Neural progenitor cell (in vitro differentiated cells): ENCODE results near the gene RNF126. TPM values are rescaled to one million over a fixed set of nuclear protein-coding genes. Genes with fewer than 3 reads are reported as not detected.

Experiments
- DNase-seq: peaks from one replicate; pipeline ENCODE4 v3.0.0-alpha.2; 2016; ENCODE audit warnings: low spot score
- H2AFZ ChIP-seq: fragments of 200-600 bp; sonication (generic); replicated peaks from 2 replicates; pipeline ENCODE4 v1.6.1; 2016; ENCODE audit warnings: antibody characterized with exemption
- H3F3A ChIP-seq: fragments of 200-600 bp; sonication (generic); 2 replicates; pipeline ENCODE4 v1.6.1; 2016; ENCODE audit warnings: antibody characterized with exemption, low read depth
- H3K27ac ChIP-seq: fragments of 200-600 bp; sonication (generic); 2 replicates; pipeline ENCODE4 v1.5.1; 2016; ENCODE audit warnings: mild to moderate bottlenecking
- H3K27me3 ChIP-seq: fragments of 200-600 bp; sonication (generic); 2 replicates; pipeline ENCODE4 v1.6.1; 2016; ENCODE audit warnings: mild to moderate bottlenecking, moderate library complexity
- H3K36me3 ChIP-seq: fragments of 200-600 bp; sonication (generic); 2 replicates; pipeline ENCODE4 v1.5.1; 2016
- H3K4me1 ChIP-seq: fragments of 200-600 bp; sonication (generic); 2 replicates; pipeline ENCODE4 v1.6.1; 2016; ENCODE audit warnings: mixed run types
- H3K4me2 ChIP-seq: fragments of 200-600 bp; sonication (generic); 2 replicates; pipeline ENCODE4 v1.6.1; 2016
- H3K4me3 ChIP-seq: fragments of 200-600 bp; sonication (generic); 2 replicates; pipeline ENCODE4 v1.5.1; 2016
- H3K79me2 ChIP-seq: fragments of 200-600 bp; sonication (generic); 2 replicates; pipeline ENCODE4 v1.6.1; 2016; ENCODE audit warnings: low read depth
- H3K9ac ChIP-seq: fragments of 200-600 bp; sonication (generic); 2 replicates; pipeline ENCODE4 v1.6.1; 2016
- H3K9me3 ChIP-seq: fragments of 200-600 bp; sonication (generic); 2 replicates; pipeline ENCODE4 v1.5.1; 2016; ENCODE audit warnings: low read depth
- H4K20me1 ChIP-seq: fragments of 200-600 bp; sonication (generic); 2 replicates; pipeline ENCODE4 v1.6.1; 2016; ENCODE audit warnings: low read depth
- H3K27ac Mint-ChIP-seq: 3 replicates; pipeline ENCODE4 v1.8.0; 2021; ENCODE audit warnings: mixed read lengths
- H3K27me3 Mint-ChIP-seq: 2 replicates; pipeline ENCODE4 v1.8.0; 2022; ENCODE audit warnings: low read depth, mild to moderate bottlenecking, inconsistent platforms, moderate library complexity, mixed read lengths; ENCODE audit not compliant: insufficient read depth
- H3K36me3 Mint-ChIP-seq: 3 replicates; pipeline ENCODE4 v1.8.0; 2021; ENCODE audit warnings: mixed read lengths
- H3K4me1 Mint-ChIP-seq: 3 replicates; pipeline ENCODE4 v1.8.0; 2021; ENCODE audit warnings: mixed read lengths
- H3K4me3 Mint-ChIP-seq: 3 replicates; pipeline ENCODE4 v1.8.0; 2021; ENCODE audit warnings: mild to moderate bottlenecking, moderate library complexity, mixed read lengths
- H3K9me3 Mint-ChIP-seq: 3 replicates; pipeline ENCODE4 v1.8.0; 2020; ENCODE audit warnings: mixed read lengths
- CTCF ChIP-seq: fragments of 200-600 bp; sonication (generic); IDR thresholded peaks from 2 replicates; pipeline ENCODE4 v1.5.1; 2017; ENCODE audit warnings: antibody characterized with exemption, mild to moderate bottlenecking
- EZH2 ChIP-seq: fragments of 200-600 bp; sonication (generic); IDR thresholded peaks from 2 replicates; pipeline ENCODE4 v1.6.1; 2017; ENCODE audit warnings: antibody characterized with exemption, mild to moderate bottlenecking, moderate library complexity
- EZH2phosphoT487 ChIP-seq: fragments of 200-600 bp; sonication (generic); IDR thresholded peaks from 2 replicates; pipeline ENCODE4 v1.6.1; 2017; ENCODE audit warnings: antibody characterized with exemption
- total RNA-seq: library from RNA; depleted of rRNA; stranded (reverse); fragments of >200 nt; gene quantifications from 2 replicates; pipeline ENCODE4 v1.2.3, GENCODE V29; 2015; ENCODE audit warnings: low replicate concordance

The RNF126 gene
- total RNA-seq, 1 donor from 2014 or later = 9.7 TPM

GRCh38 chr19:651114-651818 lies 11.7 kb downstream of the RNF126 start:
- no peak overlapping the region for H3K4me2 ChIP-seq
- H3K79me2 ChIP-seq = peaks cover 48% of the 10 kb centered on the region
- H3K4me1 ChIP-seq = no peaks in the 10 kb centered on the region
- H3K4me3 Mint-ChIP-seq = no peak overlapping the region
- H3K27me3 ChIP-seq = no peaks in the 10 kb centered on the region
- H3K27ac Mint-ChIP-seq = no peak overlapping the region
- H2AFZ ChIP-seq = no peak overlapping the region
- TF ChIP-seq EZH2 (no peak), EZH2phosphoT487 (no peak), CTCF (no peak)
- H3K27me3 Mint-ChIP-seq = peaks cover under 1% of the 10 kb centered on the region
- peaks cover 3% of the 10 kb centered on the region for H3K36me3 Mint-ChIP-seq
- H3K4me1 Mint-ChIP-seq = no peaks in the 10 kb centered on the region
- DNase-seq = no peak
- no peak overlapping the region for H3K27ac ChIP-seq
- no peak overlapping the region for H3K9ac ChIP-seq
- H3K4me3 ChIP-seq = no peak overlapping the region
- H3K36me3 ChIP-seq = no peaks in the 10 kb centered on the region
- H4K20me1 ChIP-seq = peaks cover 55% of the 10 kb centered on the region
- H3K9me3 ChIP-seq = no peaks in the 10 kb centered on the region
- no peaks in the 10 kb centered on the region for H3F3A ChIP-seq
- no peaks in the 10 kb centered on the region for H3K9me3 Mint-ChIP-seq

GRCh38 chr19:650121-650520 lies 12.9 kb downstream of the RNF126 start:
- no peak for DNase-seq
- peaks cover 36% of the 10 kb centered on the region for H3K79me2 ChIP-seq
- no peak overlapping the region for H3K4me2 ChIP-seq
- Mint-ChIP-seq H3K27ac (no peak overlapping the region), H3K9me3 (no peaks in the 10 kb centered on the region), H3K4me1 (no peaks in the 10 kb centered on the region), H3K36me3 (peaks cover 5% of the 10 kb centered on the region), H3K27me3 (peaks cover 2% of the 10 kb centered on the region), H3K4me3 (no peak overlapping the region)
- no peaks in the 10 kb centered on the region for H3K9me3 ChIP-seq
- H3F3A ChIP-seq = no peaks in the 10 kb centered on the region
- no peak overlapping the region for H3K9ac ChIP-seq
- no peaks in the 10 kb centered on the region for H3K36me3 ChIP-seq
- H3K27me3 ChIP-seq = no peaks in the 10 kb centered on the region
- no peak overlapping the region for H3K27ac ChIP-seq
- H2AFZ ChIP-seq = no peak overlapping the region
- H3K4me3 ChIP-seq = no peak overlapping the region
- H4K20me1 ChIP-seq = peaks cover 43% of the 10 kb centered on the region
- H3K4me1 ChIP-seq = no peaks in the 10 kb centered on the region
- TF ChIP-seq CTCF (no peak), EZH2phosphoT487 (no peak), EZH2 (no peak)

- Mint-ChIP-seq H3K27ac (no peak overlapping the region), H3K4me1 (no peaks in the 10 kb centered on the region), H3K9me3 (no peaks in the 10 kb centered on the region), H3K36me3 (peaks cover 5% of the 10 kb centered on the region), H3K27me3 (peaks cover 2% of the 10 kb centered on the region), H3K4me3 (no peak overlapping the region)
- Histone ChIP-seq H3K27ac (no peak overlapping the region), H3K27me3 (no peaks in the 10 kb centered on the region), H2AFZ (no peak overlapping the region), H3K4me3 (no peak overlapping the region), H4K20me1 (peaks cover 35% of the 10 kb centered on the region), H3K4me1 (no peaks in the 10 kb centered on the region), H3K4me2 (no peak overlapping the region), H3K36me3 (no peaks in the 10 kb centered on the region), H3F3A (no peaks in the 10 kb centered on the region), H3K9ac (no peak overlapping the region), H3K9me3 (no peaks in the 10 kb centered on the region), H3K79me2 (peaks cover 27% of the 10 kb centered on the region)
- no peak for TF ChIP-seq EZH2
- TF ChIP-seq EZH2phosphoT487 = no peak
- TF ChIP-seq CTCF = no peak
- DNase-seq = no peak
Measured at GRCh38 chr19:648904-649801, 13.9 kb downstream of the RNF126 start.
